ENCODE data around the gene PDE3B. TPM values are rescaled to one million over a fixed set of nuclear protein-coding genes. Genes with fewer than 3 reads are reported as not detected.

Gene PDE3B
- total RNA-seq, 1 experiment from 2014 or later = 6.7 TPM

DNA sequence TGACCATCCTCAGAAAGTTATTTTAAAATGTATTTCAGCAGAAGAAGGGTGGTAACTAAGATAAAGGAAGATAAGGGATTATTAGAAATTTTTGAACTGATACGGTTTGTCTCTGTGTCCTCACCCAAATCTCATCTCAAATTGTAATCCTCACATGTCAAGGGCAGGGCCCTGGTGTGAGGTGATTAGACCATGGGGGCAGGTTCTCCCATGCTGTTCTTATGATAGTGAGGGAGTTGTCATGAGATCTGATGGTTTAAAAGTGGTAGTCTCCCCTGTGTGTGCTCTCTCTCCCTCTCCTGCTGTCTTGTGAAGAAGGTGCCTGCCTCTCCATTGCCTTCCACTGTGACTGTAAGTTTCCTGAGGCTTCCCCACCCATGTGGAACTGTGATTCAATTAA lies 212.3 kb downstream of the PDE3B start:
- Histone ChIP-seq H4K20me1 (ENCODE audit: insufficient read depth) (no peaks in the 10 kb centered on the region), H3K79me2 (ENCODE audit: insufficient read depth, low read length) (no peaks in the 10 kb centered on the region), H3K9me2 (ENCODE audit: insufficient read depth) (no peaks in the 10 kb centered on the region), H3K4me3 (replicated peaks in 1 of 2; ENCODE audit: low read depth in 1 of 2, low read length in 2 of 2) (no peak overlapping the region), H2AFZ (ENCODE audit: low read depth, low read length, poor library complexity, severe bottlenecking) (no peak overlapping the region), H3K4me1 (ENCODE audit: control insufficient read depth in 1 of 2, insufficient read depth in 2 of 2, low read length in 2 of 2) (no peaks in the 10 kb centered on the region), H3K27ac (ENCODE audit: low read depth, low read length) (no peak overlapping the region), H3K4me2 (ENCODE audit: low read length) (no peak overlapping the region), H3K27me3 (ENCODE audit: insufficient read depth, low read length) (no peaks in the 10 kb centered on the region), H3K9ac (ENCODE audit: low read length) (no peak overlapping the region), H3K9me3 (ENCODE audit: control insufficient read depth in 1 of 2, insufficient read depth in 1 of 2, low read depth in 1 of 2, low read length in 2 of 2) (no peaks in the 10 kb centered on the region), H3K36me3 (ENCODE audit: control insufficient read depth in 1 of 2, insufficient read depth in 2 of 2, low read length in 2 of 2) (no peaks in the 10 kb centered on the region)
- ChIA-PET POLR2A (interaction anchor here (1.1 kb wide), 1 partner anchor 36 kb away, joined by 3 read pairs; no protein-coding TSS in a partner anchor), RAD21 (ENCODE audit: low non-redundant PET in 1 of 2, low total read pairs in 2 of 2, uncharacterized antibody in 2 of 2, unreplicated experiment in 2 of 2) (no interaction called here), CTCF (no interaction called here)
- DNase-seq (ENCODE audit: low read depth, low spot score) (no peak), ATAC-seq (no peak)
- BruUV-seq (replicated peaks) = no TSS peak
- intact Hi-C loops (cut with micrococcal nuclease) = no loop called here
- TF ChIP-seq, protein P1, sequence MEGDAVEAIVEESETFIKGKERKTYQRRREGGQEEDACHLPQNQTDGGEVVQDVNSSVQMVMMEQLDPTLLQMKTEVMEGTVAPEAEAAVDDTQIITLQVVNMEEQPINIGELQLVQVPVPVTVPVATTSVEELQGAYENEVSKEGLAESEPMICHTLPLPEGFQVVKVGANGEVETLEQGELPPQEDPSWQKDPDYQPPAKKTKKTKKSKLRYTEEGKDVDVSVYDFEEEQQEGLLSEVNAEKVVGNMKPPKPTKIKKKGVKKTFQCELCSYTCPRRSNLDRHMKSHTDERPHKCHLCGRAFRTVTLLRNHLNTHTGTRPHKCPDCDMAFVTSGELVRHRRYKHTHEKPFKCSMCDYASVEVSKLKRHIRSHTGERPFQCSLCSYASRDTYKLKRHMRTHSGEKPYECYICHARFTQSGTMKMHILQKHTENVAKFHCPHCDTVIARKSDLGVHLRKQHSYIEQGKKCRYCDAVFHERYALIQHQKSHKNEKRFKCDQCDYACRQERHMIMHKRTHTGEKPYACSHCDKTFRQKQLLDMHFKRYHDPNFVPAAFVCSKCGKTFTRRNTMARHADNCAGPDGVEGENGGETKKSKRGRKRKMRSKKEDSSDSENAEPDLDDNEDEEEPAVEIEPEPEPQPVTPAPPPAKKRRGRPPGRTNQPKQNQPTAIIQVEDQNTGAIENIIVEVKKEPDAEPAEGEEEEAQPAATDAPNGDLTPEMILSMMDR (IDR thresholded peaks at IDR 0.05 in 2 of 3, conservative IDR thresholded peaks at IDR 0.05 in 1 of 3; ENCODE audit: borderline replicate concordance in 1 of 3, insufficient read depth in 1 of 3, low read depth in 2 of 3, low read length in 2 of 3) = no peak
- TF ChIP-seq RAD21 (IDR thresholded peaks at IDR 0.05; ENCODE audit: low read depth) (no peak), FOSL1 (IDR thresholded peaks at IDR 0.05; ENCODE audit: low read depth) (no peak), YY1 (IDR thresholded peaks at IDR 0.05; ENCODE audit: extremely low read depth, insufficient replicate concordance, low read depth, low read length) (no peak)

DNA sequence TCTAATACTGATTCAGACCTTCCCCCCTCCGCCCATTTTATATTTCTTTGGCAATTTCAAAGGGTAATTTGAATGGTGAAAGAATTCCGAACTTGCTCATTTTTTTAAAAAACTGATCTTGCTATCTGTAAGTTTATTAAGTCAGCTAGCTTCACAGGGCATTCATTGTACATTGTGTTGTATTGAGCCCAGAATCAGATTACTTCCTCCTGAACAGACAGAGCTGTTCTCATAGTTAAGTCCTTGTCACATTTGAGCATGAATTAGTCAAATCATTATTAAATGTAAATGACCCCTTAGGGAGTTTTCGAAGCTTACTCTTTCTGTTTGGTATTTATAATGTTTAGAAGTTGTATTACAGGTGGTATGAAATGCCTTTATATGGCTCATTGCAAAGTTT lies 214.0 kb downstream of the PDE3B start:
- H3K9me3 ChIP-seq (ENCODE audit: control insufficient read depth in 1 of 2, insufficient read depth in 1 of 2, low read depth in 1 of 2, low read length in 2 of 2) = no peaks in the 10 kb centered on the region
- ChIA-PET POLR2A (interaction anchor here (1.5 kb wide), 1 partner anchor 35 kb away, joined by 4 read pairs; the partner anchor contains the start of gene CYP2R1), RAD21 (ENCODE audit: low non-redundant PET in 1 of 2, low total read pairs in 2 of 2, uncharacterized antibody in 2 of 2, unreplicated experiment in 2 of 2) (no interaction called here), CTCF (no interaction called here)
- no peaks in the 10 kb centered on the region for H3K9me2 ChIP-seq (ENCODE audit: insufficient read depth)
- DNase-seq (ENCODE audit: low read depth, low spot score) = no peak
- H3K4me3 ChIP-seq (replicated peaks in 1 of 2; ENCODE audit: low read depth in 1 of 2, low read length in 2 of 2) = no peak overlapping the region
- intact Hi-C loops (cut with micrococcal nuclease) = no loop called here
- H2AFZ ChIP-seq (ENCODE audit: low read depth, low read length, poor library complexity, severe bottlenecking) = no peak overlapping the region
- BruUV-seq (replicated peaks) = no TSS peak
- no peaks in the 10 kb centered on the region for H3K36me3 ChIP-seq (ENCODE audit: control insufficient read depth in 1 of 2, insufficient read depth in 2 of 2, low read length in 2 of 2)
- no peaks in the 10 kb centered on the region for H3K4me1 ChIP-seq (ENCODE audit: control insufficient read depth in 1 of 2, insufficient read depth in 2 of 2, low read length in 2 of 2)
- H3K79me2 ChIP-seq (ENCODE audit: insufficient read depth, low read length) = no peaks in the 10 kb centered on the region
- H3K4me2 ChIP-seq (ENCODE audit: low read length) = no peak overlapping the region
- ATAC-seq = no peak
- H3K27ac ChIP-seq (ENCODE audit: low read depth, low read length) = no peak overlapping the region
- H4K20me1 ChIP-seq (ENCODE audit: insufficient read depth) = no peaks in the 10 kb centered on the region
- H3K27me3 ChIP-seq (ENCODE audit: insufficient read depth, low read length) = no peaks in the 10 kb centered on the region
- H3K9ac ChIP-seq (ENCODE audit: low read length) = no peak overlapping the region
- TF ChIP-seq YY1 (IDR thresholded peaks at IDR 0.05; ENCODE audit: extremely low read depth, insufficient replicate concordance, low read depth, low read length) (no peak), ZFX (IDR thresholded peaks at IDR 0.05) (no peak), RAD21 (IDR thresholded peaks at IDR 0.05; ENCODE audit: low read depth) (no peak), EZH2 (IDR thresholded peaks at IDR 0.05) (no peak), SIN3A (IDR thresholded peaks at IDR 0.05; ENCODE audit: low read depth) (no peak), ELF1 (IDR thresholded peaks at IDR 0.05; ENCODE audit: borderline replicate concordance, low read depth) (no peak), SRF (IDR thresholded peaks at IDR 0.05; ENCODE audit: low read depth) (no peak), FOSL1 (IDR thresholded peaks at IDR 0.05; ENCODE audit: low read depth) (no peak), SP1 (IDR thresholded peaks at IDR 0.05; ENCODE audit: low read depth) (no peak), EZH2phosphoT487 (IDR thresholded peaks at IDR 0.05; ENCODE audit: borderline replicate concordance) (no peak), ZNF274 (IDR thresholded peaks at IDR 0.05; ENCODE audit: low read depth, low read length) (no peak), EGR1 (IDR thresholded peaks at IDR 0.05; ENCODE audit: low read depth) (no peak), JUND (IDR thresholded peaks at IDR 0.05) (no peak), CBX3 (IDR thresholded peaks at IDR 0.05; ENCODE audit: low read depth) (no peak)
- TF ChIP-seq, protein P2, sequence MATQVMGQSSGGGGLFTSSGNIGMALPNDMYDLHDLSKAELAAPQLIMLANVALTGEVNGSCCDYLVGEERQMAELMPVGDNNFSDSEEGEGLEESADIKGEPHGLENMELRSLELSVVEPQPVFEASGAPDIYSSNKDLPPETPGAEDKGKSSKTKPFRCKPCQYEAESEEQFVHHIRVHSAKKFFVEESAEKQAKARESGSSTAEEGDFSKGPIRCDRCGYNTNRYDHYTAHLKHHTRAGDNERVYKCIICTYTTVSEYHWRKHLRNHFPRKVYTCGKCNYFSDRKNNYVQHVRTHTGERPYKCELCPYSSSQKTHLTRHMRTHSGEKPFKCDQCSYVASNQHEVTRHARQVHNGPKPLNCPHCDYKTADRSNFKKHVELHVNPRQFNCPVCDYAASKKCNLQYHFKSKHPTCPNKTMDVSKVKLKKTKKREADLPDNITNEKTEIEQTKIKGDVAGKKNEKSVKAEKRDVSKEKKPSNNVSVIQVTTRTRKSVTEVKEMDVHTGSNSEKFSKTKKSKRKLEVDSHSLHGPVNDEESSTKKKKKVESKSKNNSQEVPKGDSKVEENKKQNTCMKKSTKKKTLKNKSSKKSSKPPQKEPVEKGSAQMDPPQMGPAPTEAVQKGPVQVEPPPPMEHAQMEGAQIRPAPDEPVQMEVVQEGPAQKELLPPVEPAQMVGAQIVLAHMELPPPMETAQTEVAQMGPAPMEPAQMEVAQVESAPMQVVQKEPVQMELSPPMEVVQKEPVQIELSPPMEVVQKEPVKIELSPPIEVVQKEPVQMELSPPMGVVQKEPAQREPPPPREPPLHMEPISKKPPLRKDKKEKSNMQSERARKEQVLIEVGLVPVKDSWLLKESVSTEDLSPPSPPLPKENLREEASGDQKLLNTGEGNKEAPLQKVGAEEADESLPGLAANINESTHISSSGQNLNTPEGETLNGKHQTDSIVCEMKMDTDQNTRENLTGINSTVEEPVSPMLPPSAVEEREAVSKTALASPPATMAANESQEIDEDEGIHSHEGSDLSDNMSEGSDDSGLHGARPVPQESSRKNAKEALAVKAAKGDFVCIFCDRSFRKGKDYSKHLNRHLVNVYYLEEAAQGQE (IDR thresholded peaks at IDR 0.05; ENCODE audit: low read depth) = no peak
- TF ChIP-seq, protein P3, sequence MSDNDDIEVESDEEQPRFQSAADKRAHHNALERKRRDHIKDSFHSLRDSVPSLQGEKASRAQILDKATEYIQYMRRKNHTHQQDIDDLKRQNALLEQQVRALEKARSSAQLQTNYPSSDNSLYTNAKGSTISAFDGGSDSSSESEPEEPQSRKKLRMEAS (IDR thresholded peaks at IDR 0.05) = no peak
